Endothelial cell of umbilical vein (primary cell): ENCODE measurements around the gene RABIF. TPM values are rescaled to one million over a fixed set of nuclear protein-coding genes. Genes with fewer than 3 reads are reported as not detected.

Experiments used
- BruUV-seq: library from RNA; stranded (reverse); fragments of 400-500 nt; replicated peaks from 2 replicates; lab custom pipeline; 2021; lab: Mats Ljungman, UMichigan
- CTCF ChIA-PET: fragments of 300-600, 350-600 bp; sonication (Branson Sonifier 250); formaldehyde crosslinking; loops from one replicate; lab custom pipeline; 2021; ENCODE audit warnings: antibody characterized with exemption, inconsistent platforms; lab: Charles Lee
- POLR2A ChIA-PET: fragments of 300-600, 350-600 bp; sonication (Branson Sonifier 250); formaldehyde crosslinking; loops from one replicate; lab custom pipeline; 2021; ENCODE audit warnings: antibody characterized with exemption, inconsistent platforms; lab: Charles Lee
- DNase-seq: peaks from one replicate; pipeline ENCODE4 v3.0.0-alpha.2; 2011; ENCODE audit warnings: low read depth, low spot score
- FAIRE-seq: peaks from 2 replicates; lab custom pipeline; 2011; peaks lifted over from hg19 to GRCh38; lab: Jason Lieb, UNC
- H2AFZ ChIP-seq: 2 replicates; pipeline ENCODE4 v1.6.0; 2012; ENCODE audit warnings: low read depth, low read length, control low read depth, inconsistent platforms
- H3K27ac ChIP-seq: 2 replicates; pipeline ENCODE4 v1.5.1; 2011; ENCODE audit warnings: low read depth, mild to moderate bottlenecking, control low read depth, low read length, moderate library complexity; ENCODE audit not compliant: insufficient read depth
- H3K27me3 ChIP-seq, 2 experiments: 2 replicates each; pipeline versions ENCODE4 v1.6.0 to v1.6.1; 2011; ENCODE audit warnings: low read length in 2 of 2, mixed read lengths in 1 of 2; ENCODE audit not compliant: control insufficient read depth in 2 of 2, insufficient read depth in 2 of 2
- H3K36me3 ChIP-seq, 2 experiments: 2 replicates in 1 of 2; 3 replicates in 1 of 2; pipeline ENCODE4 v1.5.1; 2011; ENCODE audit warnings: low read length in 2 of 2, mild to moderate bottlenecking in 1 of 2, moderate library complexity in 1 of 2; ENCODE audit not compliant: control insufficient read depth in 2 of 2, insufficient read depth in 2 of 2; ENCODE audit errors: extremely low read depth in 1 of 2
- H3K4me1 ChIP-seq: 3 replicates; pipeline ENCODE4 v1.5.1; 2011; ENCODE audit warnings: mild to moderate bottlenecking, low read length; ENCODE audit not compliant: control insufficient read depth, insufficient read depth; ENCODE audit errors: extremely low read depth
- H3K4me2 ChIP-seq: 2 replicates; pipeline ENCODE4 v1.6.1; 2011; ENCODE audit warnings: low read length, control low read depth, mixed read lengths; ENCODE audit not compliant: insufficient read depth
- H3K4me3 ChIP-seq, 3 experiments: fragments of 200-600 bp in 1 of 3; sonication (generic), shearing (Covaris generic) in 1 of 3; replicated peaks in 1 of 3; 2 replicates each; pipeline ENCODE4 v1.5.1; 2011 to 2016; ENCODE audit warnings: control low read depth in 3 of 3, low read length in 3 of 3, mild to moderate bottlenecking in 2 of 3, inconsistent platforms in 1 of 3, low read depth in 1 of 3, moderate library complexity in 1 of 3; ENCODE audit not compliant: insufficient read depth in 1 of 3
- H3K79me2 ChIP-seq: 2 replicates; pipeline ENCODE4 v1.6.0; 2012; ENCODE audit warnings: low read length, inconsistent platforms; ENCODE audit not compliant: control insufficient read depth, insufficient read depth
- H3K9ac ChIP-seq: replicated peaks from 2 replicates; pipeline ENCODE3; 2011; ENCODE audit warnings: low read length, control low read depth; ENCODE audit not compliant: insufficient read depth; ENCODE audit errors: extremely low read depth
- H3K9me1 ChIP-seq: replicated peaks from 3 replicates; pipeline ENCODE4 v1.6.0; 2011; ENCODE audit warnings: mild to moderate bottlenecking, low read length; ENCODE audit not compliant: control insufficient read depth, insufficient read depth; ENCODE audit errors: extremely low read depth
- H3K9me3 ChIP-seq: replicated peaks from 2 replicates; pipeline ENCODE4 v1.5.1; 2012; ENCODE audit warnings: low read length, inconsistent platforms; ENCODE audit not compliant: control insufficient read depth, insufficient read depth
- H4K20me1 ChIP-seq: replicated peaks from 2 replicates; pipeline ENCODE3; 2011; ENCODE audit warnings: mild to moderate bottlenecking, low read length; ENCODE audit not compliant: control insufficient read depth, insufficient read depth; ENCODE audit errors: extremely low read depth
- CTCF ChIP-seq, 2 donors: IDR thresholded peaks; 1 replicate in 1 of 2; 2 replicates in 1 of 2; pipeline ENCODE4 v1.5.1; 2011; ENCODE audit warnings: low read length in 2 of 2, mild to moderate bottlenecking in 2 of 2, moderate library complexity in 2 of 2, control low read depth in 1 of 2, inconsistent platforms in 1 of 2, low read depth in 1 of 2; ENCODE audit not compliant: insufficient read depth in 1 of 2; ENCODE audit errors: extremely low read depth in 1 of 2
- EZH2 ChIP-seq: IDR thresholded peaks from 2 replicates; pipeline ENCODE4 v1.6.1; 2012; ENCODE audit warnings: borderline replicate concordance, low read depth, mild to moderate bottlenecking, moderate library complexity, low read length, inconsistent platforms; ENCODE audit not compliant: severe bottlenecking
- FOS ChIP-seq: IDR thresholded peaks from 2 replicates; pipeline ENCODE4 v1.6.1; 2011; ENCODE audit warnings: mild to moderate bottlenecking, low read length, moderate library complexity, borderline replicate concordance; ENCODE audit not compliant: insufficient read depth
- GATA2 ChIP-seq: IDR thresholded peaks from 2 replicates; pipeline ENCODE4 v1.7.0; 2011; ENCODE audit warnings: low read depth, mild to moderate bottlenecking, moderate library complexity, mixed read lengths, low read length; ENCODE audit not compliant: insufficient read length, insufficient read depth
- JUN ChIP-seq: IDR thresholded peaks from 2 replicates; pipeline ENCODE4 v1.6.1; 2011; ENCODE audit warnings: borderline replicate concordance, low read depth; ENCODE audit not compliant: insufficient read length, insufficient read depth
- MYC ChIP-seq: IDR thresholded peaks from one replicate; pipeline ENCODE4 v1.6.1; 2011; ENCODE audit warnings: mild to moderate bottlenecking, low read depth, low read length
- POLR2A ChIP-seq: IDR thresholded peaks from 2 replicates; pipeline ENCODE4 v1.6.1; 2012; ENCODE audit warnings: low read depth, mild to moderate bottlenecking, control low read depth, low read length
- POLR2AphosphoS5 ChIP-seq: IDR thresholded peaks from 2 replicates; pipeline ENCODE4 v1.6.1; 2012; ENCODE audit warnings: low read depth, mild to moderate bottlenecking, control low read depth, low read length, moderate library complexity; ENCODE audit not compliant: insufficient read depth
- dilution Hi-C: fragments of 300-500 bp; cut with MboI; formaldehyde crosslinking; loops from one replicate; pipeline ENCODE4 v1.15.0; 2019; ENCODE audit warnings: low sequenced_read_pairs; ENCODE audit not compliant: extremely low pct_ligation_motif_present
- intact Hi-C: fragments of 100-400 bp; cut with micrococcal nuclease; formaldehyde crosslinking; loops from one replicate; pipeline ENCODE4 v1.10.0; 2022
- polyA plus RNA-seq, 4 experiments: library from polyadenylated mRNA; depleted of rRNA in 3 of 4; stranded (reverse) in 3 of 4; unstranded in 1 of 4; fragments of >200 nt; gene quantifications; 2 replicates each; pipeline versions ENCODE4 v1.2.1 to v1.2.3, GENCODE V29; 2011 to 2012; ENCODE audit warnings: missing spikeins in 1 of 4
- total RNA-seq: library from RNA; stranded (reverse); gene quantifications from 2 replicates; pipeline ENCODE4 v1.2.3, GENCODE V29; 2021
- TF ChIP-seq, protein P1 (sequence below): IDR thresholded peaks from 2 replicates; pipeline ENCODE4 v1.6.1; 2011; ENCODE audit not compliant: insufficient read depth, insufficient read length

The RABIF gene
- total and polyA plus RNA-seq, 2 donors (not counting 3 experiments of a cell fraction or from before 2014, with no cell fraction given) = 15.8 to 17.1 TPM

- peak overlapping the region; percentile 92 for H2AFZ ChIP-seq
- H3K9ac ChIP-seq = no peak overlapping the region
- no peak overlapping the region for H3K4me2 ChIP-seq
- CTCF ChIA-PET = interaction anchor here (1.0 to 1.8 kb wide), 2 partner anchors 36 to 44 kb away, joined by 3 to 5 read pairs; partner anchors contain the start of genes KDM5B and RABIF
- FAIRE-seq (peak; percentile 88), DNase-seq (peak; percentile 70)
- H3K9me3 ChIP-seq = no peaks in the 10 kb centered on the region
- H3K27ac ChIP-seq = no peak overlapping the region
- no peaks in the 10 kb centered on the region for H3K9me1 ChIP-seq
- intact Hi-C loops = loop anchor here (1.0 to 2.0 kb wide), 2 partner anchors 94 to 147 kb away; no protein-coding TSS in a partner anchor
- H4K20me1 ChIP-seq = no peaks in the 10 kb centered on the region
- H3K4me1 ChIP-seq = no peaks in the 10 kb centered on the region
- BruUV-seq = no TSS peak
- TF ChIP-seq POLR2A (no peak), CTCF (IDR thresholded peaks at IDR 0.05; ENCODE audit: extremely low read depth in 1 of 2, insufficient read depth in 1 of 2, low read depth in 1 of 2, low read length in 2 of 2) (peak; percentile 60 to 76)
- H3K4me3 ChIP-seq = no peak overlapping the region
- H3K36me3 ChIP-seq = no peaks in the 10 kb centered on the region
- dilution Hi-C loops = no loop called here
- H3K27me3 ChIP-seq = no peaks in the 10 kb centered on the region
- H3K79me2 ChIP-seq = no peaks in the 10 kb centered on the region
- POLR2A ChIA-PET = no interaction called here
Measured at GRCh38 chr1:202852163-202852904, 36.6 kb downstream of the RABIF start.

DNA sequence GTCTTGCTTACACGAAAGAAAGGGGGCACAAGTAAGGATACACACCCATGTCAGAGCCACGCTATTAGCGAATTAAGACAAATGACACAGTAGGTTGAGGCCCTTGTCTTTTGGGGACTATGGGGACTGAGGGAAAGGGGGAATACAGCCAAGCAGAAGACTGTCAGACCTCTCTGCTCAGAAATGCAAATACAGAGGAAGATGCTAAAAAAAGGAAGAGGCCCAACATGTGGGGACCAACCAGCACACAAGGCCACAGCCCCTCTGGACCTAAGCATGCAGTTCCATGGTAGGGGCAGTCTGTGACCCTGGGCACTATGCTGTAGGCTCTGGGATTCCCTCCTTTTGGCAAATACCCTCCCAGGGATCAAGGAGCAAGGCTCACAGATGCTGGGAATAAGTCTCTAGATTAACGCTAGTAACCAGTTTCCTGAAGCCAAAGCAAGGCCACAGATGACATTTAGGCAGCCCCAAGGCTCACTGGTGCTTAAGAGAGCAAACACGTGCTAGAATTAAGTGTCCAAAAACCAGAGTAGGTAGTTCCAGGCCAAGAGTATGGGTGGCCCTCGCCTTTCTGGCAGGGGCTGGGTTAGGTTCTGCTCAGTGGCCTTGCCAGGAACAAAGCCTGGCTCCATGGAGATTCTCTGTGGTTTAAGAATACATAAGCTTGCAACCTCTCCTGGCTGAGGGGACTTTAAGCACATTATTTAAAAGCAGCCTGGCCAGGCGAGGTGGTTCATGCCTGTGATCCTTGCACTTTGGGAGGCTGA, 38.2 kb downstream of the RABIF start:
- H3K4me3 ChIP-seq = no peak overlapping the region
- intact Hi-C loops = no loop called here
- no peak for FAIRE-seq
- no peaks in the 10 kb centered on the region for H3K36me3 ChIP-seq
- TF ChIP-seq EZH2 (no peak), POLR2AphosphoS5 (no peak), POLR2A (no peak), FOS (no peak), JUN (no peak), GATA2 (no peak), CTCF (IDR thresholded peaks at IDR 0.05; ENCODE audit: extremely low read depth in 1 of 2, insufficient read depth in 1 of 2, low read depth in 1 of 2, low read length in 2 of 2) (no peak), MYC (no peak)
- TF ChIP-seq, protein P1, sequence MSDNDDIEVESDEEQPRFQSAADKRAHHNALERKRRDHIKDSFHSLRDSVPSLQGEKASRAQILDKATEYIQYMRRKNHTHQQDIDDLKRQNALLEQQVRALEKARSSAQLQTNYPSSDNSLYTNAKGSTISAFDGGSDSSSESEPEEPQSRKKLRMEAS = no peak
- no TSS peak for BruUV-seq
- peaks cover 0 to under 1% of the 10 kb centered on the region in 2 experiments for H3K27me3 ChIP-seq
- no peak overlapping the region for H3K4me2 ChIP-seq
- H3K27ac ChIP-seq = no peak overlapping the region
- H3K9me3 ChIP-seq = no peaks in the 10 kb centered on the region
- ChIA-PET POLR2A (interaction anchor here (0.7 kb wide), 1 partner anchor 11 kb away, joined by 4 read pairs; no protein-coding TSS in a partner anchor), CTCF (interaction anchor here (0.6 kb wide), 1 partner anchor 91 kb away, joined by 3 read pairs; no protein-coding TSS in a partner anchor)
- H3K9me1 ChIP-seq = no peaks in the 10 kb centered on the region
- dilution Hi-C loops = no loop called here
- DNase-seq = no peak
- H2AFZ ChIP-seq = no peak overlapping the region
- no peak overlapping the region for H3K9ac ChIP-seq
- no peaks in the 10 kb centered on the region for H3K4me1 ChIP-seq
- no peaks in the 10 kb centered on the region for H3K79me2 ChIP-seq
- no peaks in the 10 kb centered on the region for H4K20me1 ChIP-seq
